SH-SY5Y (cell line): ENCODE measurements around the gene SMOC1.

Experiments
- GATA2 ChIP-seq: IDR thresholded peaks from 2 replicates; pipeline ENCODE4 v1.6.1; 2011; ENCODE audit warnings: mild to moderate bottlenecking, low read depth, low read length
- GATA3 ChIP-seq: IDR thresholded peaks from 2 replicates; pipeline ENCODE4 v1.6.1; 2011; ENCODE audit warnings: low read depth, mild to moderate bottlenecking, low read length, moderate library complexity

DNA sequence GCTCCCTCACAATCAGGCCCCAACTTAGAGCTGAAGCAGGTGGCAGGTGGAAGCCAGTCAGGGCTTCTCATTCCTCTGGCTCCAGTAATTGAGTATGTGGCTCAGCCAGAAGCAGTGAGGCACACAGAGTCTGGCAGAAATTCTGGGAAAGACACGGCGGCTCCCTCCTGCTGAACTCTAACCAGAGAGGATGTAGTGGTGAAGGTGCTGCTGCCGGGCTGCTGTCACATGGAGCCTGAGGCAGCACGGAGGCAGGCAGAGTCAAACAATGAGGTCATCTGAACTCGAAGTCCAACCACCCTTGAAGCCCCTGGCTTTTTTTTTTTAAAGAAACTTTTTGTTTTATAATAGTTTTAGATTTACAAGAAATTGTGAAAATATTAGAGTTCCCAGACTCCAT, 33.4 kb upstream of the SMOC1 start:
- TF ChIP-seq GATA2 (no peak), GATA3 (no peak)
